ENCODE data around the gene PLPP3.

The PLPP3 gene

DNA sequence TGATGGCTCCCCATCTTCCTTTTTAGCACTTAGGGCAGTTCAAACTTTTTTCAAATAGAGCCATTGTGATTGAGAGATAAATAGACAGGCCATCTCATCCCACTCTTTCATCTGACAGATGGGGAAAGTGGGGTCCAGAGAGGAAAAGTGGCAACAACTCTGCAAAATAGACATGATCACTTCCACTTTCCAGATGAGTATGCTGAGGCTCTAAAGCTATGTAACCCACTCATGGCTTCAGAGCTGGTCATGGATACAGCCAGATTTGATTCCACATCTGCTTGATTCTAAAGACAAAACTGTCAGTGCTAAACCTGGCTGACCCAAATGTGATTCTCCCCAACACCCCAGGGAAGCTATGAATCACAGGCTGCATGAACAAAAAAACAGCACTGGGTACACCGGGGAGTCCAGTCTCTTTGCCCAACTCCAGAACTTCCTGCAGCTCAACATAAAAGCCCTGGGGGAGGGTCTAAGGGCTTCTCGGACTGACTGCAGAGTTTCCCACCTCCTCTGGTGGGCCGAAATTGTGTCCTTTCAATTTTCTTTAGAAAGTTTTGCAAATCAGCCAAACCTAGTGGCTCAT lies 59.3 kb downstream of the PLPP3 start:
- no peak for DNase-seq (ENCODE audit: low spot score)

DNA sequence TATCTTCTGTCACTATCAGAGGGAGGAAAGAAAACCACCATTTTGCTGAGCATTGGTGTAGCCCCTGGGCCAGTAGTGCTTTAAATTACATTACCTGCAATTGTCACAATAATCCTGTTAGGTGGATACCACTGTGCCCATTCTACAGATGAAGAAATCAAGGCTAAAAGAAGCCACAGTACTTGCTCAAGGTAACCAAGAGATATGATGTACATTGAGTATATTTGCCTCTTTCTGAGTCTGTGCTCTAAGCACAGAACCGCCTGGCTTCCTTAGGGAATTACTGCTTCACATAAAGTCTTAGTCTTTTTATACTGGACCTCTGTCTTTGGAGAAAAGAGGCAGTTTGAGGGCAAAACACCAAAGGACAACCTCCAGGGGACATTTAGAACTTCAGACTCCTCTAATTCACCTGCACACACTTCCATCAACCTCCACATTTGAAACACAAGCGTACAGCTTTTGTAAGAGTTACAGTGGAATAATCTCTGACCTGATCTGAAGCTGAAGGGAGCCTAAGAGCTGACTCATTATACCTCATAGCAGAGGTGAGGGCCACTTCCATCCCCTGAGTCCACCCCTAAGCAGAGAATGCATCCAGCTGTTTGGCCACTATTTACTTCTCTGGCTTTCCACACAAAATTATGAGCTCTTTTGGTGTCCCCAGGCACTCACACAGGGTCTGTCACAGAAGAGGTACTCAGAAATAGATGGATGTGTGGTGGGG lies 61.8 kb downstream of the PLPP3 start:
- no peak for DNase-seq (ENCODE audit: low spot score)

DNA sequence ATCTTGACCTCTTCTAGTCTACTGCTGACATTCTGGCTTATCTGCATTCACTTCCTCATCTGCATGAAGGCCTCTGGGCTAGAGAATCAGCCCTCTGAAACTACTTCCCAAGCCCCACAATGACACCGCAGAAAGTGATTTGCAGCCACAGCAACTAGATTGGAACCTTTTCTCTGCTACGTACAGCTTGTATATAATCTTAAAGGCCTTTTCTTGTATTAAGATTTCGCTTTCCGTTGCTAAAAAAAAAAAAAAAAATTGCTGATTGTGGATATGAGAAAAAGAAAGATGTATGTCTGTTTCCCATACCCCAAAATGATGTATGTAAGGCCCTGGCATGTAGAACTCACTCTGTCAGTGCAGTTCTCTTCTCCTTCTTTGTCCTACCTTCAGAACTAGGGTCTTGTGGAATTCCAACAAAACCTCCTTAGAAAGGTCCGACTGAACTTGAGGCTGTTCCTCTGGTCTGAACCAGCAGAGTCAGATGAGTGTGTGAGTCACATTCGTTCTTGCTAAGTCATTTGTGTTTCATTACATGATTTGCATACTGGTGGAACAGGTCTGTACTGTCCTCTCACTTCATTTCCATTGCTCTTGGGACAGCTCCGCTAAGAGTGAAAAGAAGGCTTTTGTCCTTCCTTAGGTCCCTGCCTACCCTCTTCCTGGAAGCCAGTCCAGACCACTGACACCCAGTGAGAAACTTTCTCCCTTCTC lies 62.7 kb downstream of the PLPP3 start:
- DNase-seq (ENCODE audit: low spot score): peak; percentile 39

DNA sequence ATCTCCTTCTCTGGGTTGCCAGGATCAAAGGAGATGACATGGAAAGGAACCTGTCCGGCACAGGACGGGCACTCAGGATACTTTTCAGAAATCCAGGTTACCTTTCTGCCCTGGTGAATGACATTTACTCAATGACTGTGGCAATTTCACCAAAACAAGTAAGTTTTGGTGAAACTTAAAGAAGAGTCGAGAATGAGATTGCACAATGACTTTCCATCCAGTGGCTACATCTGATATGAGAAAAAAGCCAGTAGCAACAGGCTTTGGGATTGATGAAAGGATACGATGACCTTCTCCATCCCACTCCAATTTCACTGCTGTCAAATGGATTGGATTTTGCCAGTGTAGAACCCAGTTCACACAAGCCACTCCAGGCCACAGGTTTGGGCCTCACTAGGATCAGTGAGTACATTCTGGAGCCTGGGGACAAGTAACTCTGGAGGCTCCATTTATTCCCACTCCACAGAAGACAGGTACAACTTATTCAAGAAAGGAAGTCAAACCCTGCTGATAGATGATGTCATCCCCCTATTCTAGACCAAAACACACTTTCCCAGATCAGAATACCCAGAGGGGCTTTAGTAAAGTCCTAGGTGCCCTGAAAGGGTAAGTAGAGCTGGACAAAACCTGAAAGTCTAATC lies 63.3 kb downstream of the PLPP3 start:
- DNase-seq (ENCODE audit: low spot score): no peak

DNA sequence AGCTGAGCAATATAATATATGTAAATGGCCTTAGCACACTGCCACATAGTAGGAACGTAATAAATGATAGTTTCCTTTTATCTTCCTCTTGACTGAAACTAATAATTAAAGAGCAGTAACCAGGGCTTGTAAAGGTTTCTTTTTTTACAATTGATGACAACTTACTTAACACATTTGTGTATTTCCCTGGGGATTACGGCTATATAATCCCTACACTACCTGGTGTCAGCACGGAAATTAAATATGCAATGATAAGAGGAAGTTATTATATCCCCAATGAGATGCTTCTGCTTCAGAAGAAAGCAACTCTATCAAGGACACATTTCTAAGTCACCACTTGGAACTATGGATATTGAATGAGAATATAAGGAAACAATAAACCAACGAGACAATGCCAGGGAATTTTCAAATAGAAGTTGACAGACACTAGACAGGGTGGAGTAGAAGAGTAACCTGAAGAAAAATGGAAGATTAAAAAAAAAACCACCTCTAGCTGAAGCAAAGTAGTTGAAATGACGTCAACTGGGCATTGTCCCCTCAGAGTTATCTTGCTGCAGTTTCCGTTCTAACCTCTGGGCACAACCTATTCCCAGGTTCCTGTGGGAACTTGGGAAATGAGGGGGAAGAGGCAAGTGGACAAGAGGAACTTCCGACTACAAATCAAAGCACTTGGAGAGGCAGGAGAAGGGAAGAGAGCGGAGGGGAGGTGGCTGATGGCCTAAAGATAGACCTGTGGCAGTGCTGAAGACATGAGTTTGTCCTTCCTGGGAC lies 66.5 kb downstream of the PLPP3 start:
- DNase-seq (ENCODE audit: low spot score): no peak

DNA sequence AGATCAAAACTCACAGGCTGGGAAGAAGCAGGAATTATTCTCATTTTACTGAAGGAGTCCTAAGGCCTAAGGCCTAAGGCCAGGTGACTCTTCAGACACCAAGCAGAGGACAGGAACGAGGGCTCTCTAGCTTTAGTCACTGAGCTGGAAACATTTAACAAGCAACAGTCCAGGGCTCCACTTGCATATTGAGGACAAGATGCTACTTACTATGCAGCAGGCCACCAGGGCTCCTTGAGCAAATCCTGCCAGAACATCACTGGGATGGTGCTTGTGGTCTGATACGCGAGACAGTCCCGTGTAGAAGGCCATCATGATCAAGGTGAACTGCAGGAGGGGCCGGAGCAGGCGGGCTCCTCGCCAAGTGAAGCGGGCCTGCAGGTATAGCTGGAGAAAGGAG lies 67.6 kb downstream of the PLPP3 start:
- DNase-seq (ENCODE audit: low spot score): no peak

DNA sequence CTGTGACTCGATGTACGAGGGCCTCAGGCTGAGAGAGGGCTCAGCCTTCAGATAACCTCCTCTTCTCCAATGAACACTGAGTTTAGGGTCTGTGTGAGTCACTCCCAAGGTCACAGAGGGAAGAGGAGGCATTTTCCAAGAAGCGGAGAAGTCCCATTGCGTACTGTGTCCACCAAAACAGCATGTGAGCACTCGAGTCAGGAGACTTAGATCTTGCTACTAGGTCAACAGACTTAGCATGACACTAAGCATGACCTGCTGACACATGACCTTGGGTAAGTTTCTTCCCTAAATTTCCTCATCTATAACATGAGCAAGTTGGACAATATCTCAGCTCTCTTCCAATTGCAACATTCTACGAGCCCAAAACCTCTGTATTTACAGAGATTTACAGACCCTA lies 68.0 kb downstream of the PLPP3 start:
- DNase-seq (ENCODE audit: low spot score): no peak

DNA sequence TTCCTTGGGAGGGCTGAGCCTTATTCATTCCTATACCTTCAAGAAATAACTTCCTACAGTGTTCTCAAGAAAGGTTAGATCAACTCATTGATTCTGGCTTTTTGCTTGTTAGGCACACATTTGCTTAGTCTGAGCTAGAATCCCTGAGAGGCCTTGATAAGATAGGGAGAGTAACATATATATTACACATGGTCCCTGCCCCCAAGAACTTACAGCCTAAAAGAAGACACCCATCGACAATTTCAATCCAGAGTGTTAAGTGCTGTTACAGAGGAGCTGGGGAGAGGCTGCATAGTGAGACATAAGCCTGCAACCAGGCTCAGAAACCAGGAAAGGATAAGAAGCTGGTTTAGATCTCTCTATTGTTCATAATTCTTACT lies 68.7 kb downstream of the PLPP3 start:
- no peak for DNase-seq (ENCODE audit: low spot score)

DNA sequence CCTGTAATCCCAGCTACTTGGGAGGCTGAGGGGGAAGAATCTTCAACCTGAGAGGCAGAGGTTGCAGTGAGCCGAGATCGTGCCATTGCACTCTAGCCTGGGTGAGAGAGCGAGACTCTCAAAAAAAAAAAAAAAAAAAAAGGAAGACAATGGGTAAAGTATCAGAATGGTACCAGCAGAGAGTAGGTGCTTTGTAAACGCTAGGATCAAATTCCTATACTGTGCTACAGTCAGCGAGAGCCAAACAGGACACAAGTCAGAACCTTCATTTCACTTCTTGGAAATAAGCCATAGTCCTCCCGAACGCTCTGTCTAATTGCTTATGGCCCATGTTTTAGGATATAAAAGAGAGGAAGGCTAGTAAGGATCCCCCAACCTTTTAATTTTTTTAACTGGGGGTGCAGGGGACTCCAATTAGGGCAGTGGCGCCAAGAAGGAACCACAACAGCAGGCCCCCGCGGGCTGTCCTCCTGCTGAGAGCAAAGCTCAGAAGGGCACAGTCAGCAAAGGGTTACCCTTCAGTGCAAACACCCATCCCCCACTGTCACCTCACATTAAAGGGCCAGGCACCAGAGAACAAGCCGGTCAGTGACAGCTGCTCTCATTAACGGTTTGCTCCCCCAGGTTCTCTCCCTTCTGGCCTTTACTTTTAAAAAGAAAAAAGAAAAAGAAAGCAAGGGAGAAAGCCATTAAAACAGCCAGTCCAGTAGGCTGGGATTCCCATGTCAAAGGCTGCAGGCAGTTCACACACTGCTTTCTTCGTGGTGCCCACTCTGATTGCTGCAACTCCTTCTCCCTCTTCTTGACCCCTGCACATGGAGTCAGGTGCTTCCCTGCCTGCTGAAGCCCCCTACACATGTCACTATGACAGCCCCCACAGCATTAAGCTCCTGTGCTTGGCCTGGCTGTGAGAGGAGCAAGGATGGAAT lies 69.4 kb downstream of the PLPP3 start:
- no peak for DNase-seq (ENCODE audit: low spot score)

DNA sequence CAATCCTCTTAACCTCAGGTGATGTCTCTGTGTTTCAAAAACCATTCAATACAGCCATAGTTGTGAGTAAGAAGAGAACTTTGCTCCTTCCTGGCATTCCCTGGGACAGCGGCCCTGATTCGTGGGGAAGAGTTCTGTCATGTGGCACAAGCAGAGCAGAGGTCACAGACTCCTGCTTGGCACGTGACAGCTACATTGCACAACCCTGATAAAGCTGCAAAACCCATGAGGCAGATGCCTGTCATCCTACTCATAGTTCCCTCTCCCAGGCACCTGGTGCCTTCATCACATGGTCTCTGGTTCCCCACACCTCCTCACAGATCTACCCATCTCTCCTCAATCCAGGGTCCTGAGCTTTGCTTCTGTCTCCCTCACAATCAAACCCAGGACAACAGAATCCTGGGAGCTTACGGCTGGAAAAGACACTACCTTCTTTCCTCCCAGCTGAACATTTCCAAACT lies 70.8 kb downstream of the PLPP3 start:
- peak; percentile 18 for DNase-seq (ENCODE audit: low spot score)

DNA sequence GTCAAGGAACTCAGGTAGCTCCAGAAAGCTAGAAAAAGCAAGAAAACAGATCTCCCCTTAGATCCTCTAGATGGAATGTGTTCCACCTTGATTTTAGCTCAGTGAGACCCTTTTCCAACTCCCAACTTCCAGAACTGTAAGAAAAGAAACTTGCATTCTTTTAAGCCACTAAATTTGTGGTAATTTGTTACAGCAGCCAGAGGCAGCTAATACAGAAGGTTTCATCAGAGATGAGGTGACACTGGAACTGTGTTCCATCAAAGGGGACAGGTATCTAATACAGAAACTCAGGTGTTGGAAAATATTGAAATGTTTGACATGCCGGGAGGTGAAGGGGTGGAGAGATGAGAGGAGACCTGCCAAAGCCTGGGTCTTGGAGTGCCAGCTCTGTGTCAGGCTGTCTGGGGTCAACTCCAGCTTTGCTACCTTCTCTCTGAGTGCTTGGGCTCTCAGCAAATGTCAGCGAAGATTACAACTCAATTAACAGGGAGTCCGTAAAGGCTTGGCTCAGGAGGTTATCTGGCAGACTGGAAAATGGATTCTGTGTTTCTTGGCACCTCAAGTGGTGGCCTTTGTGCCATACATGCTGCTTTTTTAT lies 71.3 kb downstream of the PLPP3 start:
- DNase-seq (ENCODE audit: low spot score): no peak

DNA sequence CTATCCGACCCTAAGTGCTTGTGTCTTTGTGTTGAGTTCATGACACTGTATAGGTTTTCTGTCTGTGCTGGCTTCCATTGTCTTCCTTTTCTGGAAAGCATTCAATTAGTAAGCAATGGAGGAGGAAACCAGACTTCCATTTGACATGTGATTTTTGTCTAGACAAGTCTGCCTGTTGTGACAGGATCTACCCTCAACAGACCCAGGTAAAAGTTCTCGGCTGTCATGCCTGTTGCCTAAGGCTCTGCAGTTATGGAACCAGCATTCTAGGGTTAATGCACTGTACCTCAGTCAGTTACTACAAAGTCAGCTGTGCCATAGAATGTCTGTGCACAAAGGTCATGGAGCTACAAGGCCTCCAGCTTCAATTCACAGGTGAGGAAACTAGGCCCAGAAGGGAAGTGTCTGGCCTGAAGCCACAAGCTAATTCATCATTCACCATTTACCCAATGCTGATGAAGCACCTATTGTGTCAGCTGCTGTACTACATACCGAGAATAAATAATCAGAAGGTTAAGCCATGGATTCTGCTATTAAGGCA lies 72.3 kb downstream of the PLPP3 start:
- DNase-seq (ENCODE audit: low spot score): no peak

DNA sequence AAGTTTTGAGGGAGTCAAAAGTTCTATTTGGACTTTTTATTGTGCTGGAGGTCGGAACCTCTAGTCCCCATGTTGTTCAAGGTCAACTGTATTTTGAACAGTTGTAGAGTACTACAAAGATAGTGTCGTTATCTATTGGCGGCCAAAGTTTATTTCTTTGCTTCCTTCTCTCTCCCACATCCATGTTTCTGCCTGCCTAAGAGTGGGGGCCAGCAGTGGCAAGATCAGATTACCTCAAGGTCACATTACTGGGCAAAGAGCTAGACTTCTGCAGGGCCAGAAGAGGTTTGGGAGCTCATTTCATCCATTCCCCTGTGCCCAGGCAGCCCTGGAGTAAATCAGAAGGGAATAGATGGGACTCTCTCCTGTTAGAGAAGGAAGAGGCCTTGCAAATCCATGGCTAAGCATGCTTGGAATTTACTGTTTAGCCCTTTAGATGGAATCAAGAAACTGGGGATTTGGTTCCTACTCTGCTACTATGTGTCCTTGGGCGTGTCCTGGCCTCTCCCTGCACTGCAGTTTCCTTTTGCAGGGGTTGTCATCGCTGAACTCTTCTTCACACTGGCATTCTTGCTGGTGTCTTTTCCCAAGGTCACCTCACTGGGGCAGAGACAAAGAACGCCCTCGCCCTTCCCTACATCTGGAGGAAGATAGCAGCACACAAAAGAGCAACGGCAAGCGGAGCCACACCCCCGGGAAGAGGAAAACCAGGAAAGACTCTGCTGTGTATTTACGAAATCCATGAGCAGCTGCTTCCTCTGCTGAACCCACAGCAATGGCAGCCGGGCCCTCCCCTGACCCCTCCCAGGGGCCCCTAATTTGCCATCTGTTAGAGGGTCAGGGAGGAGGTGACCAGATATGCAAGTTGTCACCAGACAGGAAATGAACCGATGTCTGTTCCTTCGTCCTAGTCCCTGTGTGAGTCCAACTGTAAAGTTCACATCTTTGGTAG lies 73.3 kb downstream of the PLPP3 start:
- no peak for DNase-seq (ENCODE audit: low spot score)

DNA sequence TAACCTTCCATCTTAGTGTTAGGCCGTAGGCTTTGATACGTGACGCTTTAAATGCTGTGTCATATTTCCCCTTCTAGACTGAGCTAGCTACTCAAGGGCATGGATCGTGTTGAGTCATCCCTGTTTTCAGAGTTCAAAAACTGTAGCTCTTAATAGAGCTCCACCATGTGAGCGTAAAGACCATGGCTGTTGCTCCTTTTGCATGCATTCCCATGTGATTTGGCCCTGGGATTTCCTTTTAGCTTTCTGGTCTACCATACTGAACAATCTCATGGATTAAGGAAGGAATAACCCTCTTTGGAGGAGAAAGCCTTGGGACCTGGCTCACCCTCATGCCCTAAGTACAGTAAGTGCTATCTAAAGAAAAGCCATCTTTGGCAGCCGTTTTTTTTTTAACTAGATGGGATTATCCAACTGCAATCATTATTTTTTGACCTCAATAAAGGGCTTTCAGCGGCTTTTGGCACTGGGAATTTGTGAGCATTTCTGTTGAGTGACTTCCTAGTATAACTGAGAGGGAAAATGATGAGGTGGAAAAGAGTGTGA lies 76.6 kb downstream of the PLPP3 start:
- no peak for DNase-seq (ENCODE audit: low spot score)

DNA sequence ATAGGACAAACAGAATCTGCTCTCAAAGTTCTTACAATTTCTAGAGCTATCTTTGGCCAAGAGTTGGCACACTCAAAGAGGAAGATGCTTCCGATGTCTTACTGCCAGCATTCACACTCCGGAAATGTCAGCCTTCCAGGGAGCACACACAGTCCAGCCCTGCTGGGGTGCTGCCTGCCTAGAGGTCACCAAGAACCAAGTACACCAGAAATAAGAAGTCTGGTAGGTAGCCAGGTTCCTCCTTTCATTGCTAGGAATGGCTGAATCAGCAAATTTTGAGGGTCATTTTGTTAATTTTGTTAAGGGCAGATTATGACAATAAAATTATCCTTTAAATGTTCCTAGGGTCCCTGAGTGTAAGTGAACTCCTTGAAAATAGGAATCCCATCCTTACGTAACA lies 77.5 kb downstream of the PLPP3 start:
- no peak for DNase-seq (ENCODE audit: low spot score)

DNA sequence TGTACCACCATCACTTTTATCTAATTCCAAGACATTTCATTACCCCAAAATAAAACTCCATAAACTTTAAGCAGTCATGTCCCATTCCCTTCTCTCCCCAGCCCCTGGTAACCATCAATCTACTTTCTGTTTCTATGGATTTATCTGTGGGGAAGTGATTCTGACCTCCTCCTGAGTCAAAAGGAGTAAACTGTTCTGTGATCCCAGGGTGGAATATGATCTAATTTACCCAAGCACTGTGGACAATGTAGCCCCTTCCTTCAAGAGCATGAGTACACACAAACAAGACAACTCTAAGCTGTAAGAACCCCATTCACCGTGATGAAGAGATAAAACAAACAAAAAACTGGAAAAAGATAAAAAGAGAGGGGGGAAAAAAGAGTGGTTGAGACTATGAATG lies 77.9 kb downstream of the PLPP3 start:
- DNase-seq (ENCODE audit: low spot score): no peak

DNA sequence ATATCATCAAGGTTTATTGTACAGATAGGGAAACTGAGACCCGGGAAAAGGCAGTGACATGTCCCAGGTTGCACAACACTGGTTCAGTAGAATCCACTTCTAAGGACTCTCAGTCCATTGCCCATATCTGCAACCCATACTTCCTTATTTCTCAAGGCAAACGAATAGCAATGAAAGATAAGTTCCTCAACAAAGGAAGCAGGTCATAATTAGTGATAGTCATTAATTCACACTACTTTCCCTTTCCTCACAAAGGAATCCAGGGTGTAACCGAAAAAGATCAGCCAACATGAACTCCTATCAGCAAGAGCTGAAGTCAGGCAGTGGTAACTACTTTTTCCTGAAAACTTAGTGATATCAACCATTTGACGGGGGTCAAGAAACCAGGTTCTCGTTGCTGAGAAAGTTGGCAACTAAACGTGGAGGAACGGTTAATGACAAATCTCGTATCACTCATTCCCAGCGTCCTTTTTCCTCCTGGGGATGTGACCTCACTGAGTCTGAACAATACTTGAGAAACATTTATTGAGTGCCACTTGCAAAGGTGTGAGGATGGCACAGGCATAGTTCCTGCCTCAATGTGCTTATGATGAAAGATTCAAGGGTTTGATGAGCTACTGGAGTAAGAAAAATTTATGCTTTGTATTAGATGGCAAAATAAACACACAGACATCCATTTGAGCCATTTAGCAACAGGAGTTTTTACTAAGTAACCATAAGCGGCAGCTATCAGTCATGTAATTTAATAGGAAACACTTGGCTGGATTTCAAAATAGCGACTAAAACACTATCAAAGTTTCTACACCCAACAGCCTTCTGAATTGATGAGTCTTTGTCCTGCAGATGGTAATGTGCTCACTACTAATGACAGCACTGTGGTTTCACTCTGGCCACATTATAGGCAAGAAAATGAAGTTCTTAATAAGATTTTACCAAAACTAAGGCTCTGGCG lies 82.3 kb downstream of the PLPP3 start:
- DNase-seq (ENCODE audit: low spot score): no peak

DNA sequence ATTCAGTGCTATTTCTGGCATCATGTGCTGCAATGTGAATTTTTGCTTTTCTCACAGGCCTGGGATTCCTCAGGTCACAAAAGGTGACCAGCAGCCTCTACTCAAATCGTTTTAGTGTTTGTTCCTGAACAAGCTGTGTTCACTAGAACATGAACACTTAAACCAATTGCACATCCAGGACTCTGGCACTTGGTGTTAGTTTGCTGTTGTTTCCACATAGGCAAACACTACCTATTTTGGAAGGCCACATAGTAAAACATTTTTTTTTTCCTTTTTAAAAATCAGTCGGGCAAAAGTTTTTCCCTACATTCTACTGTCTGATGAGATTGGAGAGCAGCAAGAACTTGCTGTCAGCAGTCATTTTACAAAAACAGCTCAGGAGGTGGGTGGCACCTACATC lies 83.2 kb downstream of the PLPP3 start:
- DNase-seq (ENCODE audit: low spot score): no peak

Measured in GM03348 (cell line).